ENCODE data around the gene PAAF1. TPM values are rescaled to one million over a fixed set of nuclear protein-coding genes. Genes with fewer than 3 reads are reported as not detected.

PAAF1 gene
- polyA plus RNA-seq, 4 donors: 9.2 to 31.7 (median 13.6) TPM

GRCh38 chr11:73889019-73889418, 12.2 kb downstream of the PAAF1 start:
- no peaks in the 10 kb centered on the region for H3K27me3 ChIP-seq (ENCODE audit: control insufficient read depth in 3 of 3, insufficient read depth in 3 of 3, low read length in 3 of 3)
- no peak overlapping the region for H3K27ac ChIP-seq (ENCODE audit: low read depth in 1 of 3, low read length in 2 of 3)
- no peak overlapping the region for H3K4me3 ChIP-seq (ENCODE audit: low read depth in 1 of 3, low read length in 3 of 3)
- FAIRE-seq (no peak), DNase-seq (no peak)
- 16 to 48% (median 19%) methylated on average over 1 of the region's 1 CpG for WGBS, 3 donors
- H3K36me3 ChIP-seq (ENCODE audit: control insufficient read depth in 3 of 3, insufficient read depth in 2 of 3, low read depth in 1 of 3, low read length in 3 of 3): peaks cover 4 to 33% (median 6%) of the 10 kb centered on the region in 3 donors
- H3K4me1 ChIP-seq (ENCODE audit: control insufficient read depth in 3 of 3, insufficient read depth in 2 of 3, low read depth in 1 of 3, low read length in 2 of 3): no peaks in the 10 kb centered on the region
- no peaks in the 10 kb centered on the region for H3K9me3 ChIP-seq (ENCODE audit: control insufficient read depth in 2 of 2, insufficient read depth in 1 of 2, low read depth in 1 of 2, low read length in 1 of 2)

GRCh38 chr11:73889536-73889935, 12.7 kb downstream of the PAAF1 start:
- DNase-seq (no peak), FAIRE-seq (no peak)
- Histone ChIP-seq H3K4me3 (ENCODE audit: low read depth in 1 of 3, low read length in 3 of 3) (no peak overlapping the region), H3K9me3 (ENCODE audit: control insufficient read depth in 2 of 2, insufficient read depth in 1 of 2, low read depth in 1 of 2, low read length in 1 of 2) (no peaks in the 10 kb centered on the region), H3K36me3 (ENCODE audit: control insufficient read depth in 3 of 3, insufficient read depth in 2 of 3, low read depth in 1 of 3, low read length in 3 of 3) (peaks cover 4 to 33% (median 6%) of the 10 kb centered on the region in 3 donors), H3K4me1 (ENCODE audit: control insufficient read depth in 3 of 3, insufficient read depth in 2 of 3, low read depth in 1 of 3, low read length in 2 of 3) (no peaks in the 10 kb centered on the region), H3K27ac (ENCODE audit: low read depth in 1 of 3, low read length in 2 of 3) (no peak overlapping the region), H3K27me3 (ENCODE audit: control insufficient read depth in 3 of 3, insufficient read depth in 3 of 3, low read length in 3 of 3) (no peaks in the 10 kb centered on the region)
- 91 to 97% (median 96%) methylated on average over 1 of the region's 1 CpG for WGBS, 3 donors

- Histone ChIP-seq H3K27ac (ENCODE audit: low read depth in 1 of 3, low read length in 2 of 3) (no peak overlapping the region), H3K36me3 (ENCODE audit: control insufficient read depth in 3 of 3, insufficient read depth in 2 of 3, low read depth in 1 of 3, low read length in 3 of 3) (peaks cover 4 to 27% (median 6%) of the 10 kb centered on the region in 3 donors), H3K27me3 (ENCODE audit: control insufficient read depth in 3 of 3, insufficient read depth in 3 of 3, low read length in 3 of 3) (no peaks in the 10 kb centered on the region), H3K4me1 (ENCODE audit: control insufficient read depth in 3 of 3, insufficient read depth in 2 of 3, low read depth in 1 of 3, low read length in 2 of 3) (no peaks in the 10 kb centered on the region), H3K4me3 (ENCODE audit: low read depth in 1 of 3, low read length in 3 of 3) (no peak overlapping the region), H3K9me3 (ENCODE audit: control insufficient read depth in 2 of 2, insufficient read depth in 1 of 2, low read depth in 1 of 2, low read length in 1 of 2) (no peaks in the 10 kb centered on the region)
- FAIRE-seq (no peak), DNase-seq (no peak)
- WGBS, 3 donors: 95 to 97% (median 97%) methylated on average over 3 of the region's 3 CpGs
These were observed 16.2 kb downstream of the PAAF1 start for GRCh38 chr11:73893041-73893440.

GRCh38 chr11:73894725-73895335, 18.0 kb downstream of the PAAF1 start:
- H3K27me3 ChIP-seq (ENCODE audit: control insufficient read depth in 3 of 3, insufficient read depth in 3 of 3, low read length in 3 of 3): no peaks in the 10 kb centered on the region
- H3K4me3 ChIP-seq (ENCODE audit: low read depth in 1 of 3, low read length in 3 of 3): no peak overlapping the region
- 94 to 99% (median 95%) methylated on average over 5 of the region's 5 CpGs for WGBS, 3 donors
- H3K9me3 ChIP-seq (ENCODE audit: control insufficient read depth in 2 of 2, insufficient read depth in 1 of 2, low read depth in 1 of 2, low read length in 1 of 2): no peaks in the 10 kb centered on the region
- no peak for DNase-seq
- H3K4me1 ChIP-seq (ENCODE audit: control insufficient read depth in 3 of 3, insufficient read depth in 2 of 3, low read depth in 1 of 3, low read length in 2 of 3): no peaks in the 10 kb centered on the region
- peaks cover 0 to 34% (median 4%) of the 10 kb centered on the region in 3 donors for H3K36me3 ChIP-seq (ENCODE audit: control insufficient read depth in 3 of 3, insufficient read depth in 2 of 3, low read depth in 1 of 3, low read length in 3 of 3)
- FAIRE-seq: no peak
- no peak overlapping the region for H3K27ac ChIP-seq (ENCODE audit: low read depth in 1 of 3, low read length in 2 of 3)

- FAIRE-seq (no peak), DNase-seq (no peak)
- 85 to 100% (median 96%) methylated on average over 1 of the region's 1 CpG for WGBS, 3 donors
- Histone ChIP-seq H3K27ac (ENCODE audit: low read depth in 1 of 3, low read length in 2 of 3) (no peak overlapping the region), H3K9me3 (ENCODE audit: control insufficient read depth in 2 of 2, insufficient read depth in 1 of 2, low read depth in 1 of 2, low read length in 1 of 2) (no peaks in the 10 kb centered on the region), H3K4me3 (ENCODE audit: low read depth in 1 of 3, low read length in 3 of 3) (no peak overlapping the region), H3K27me3 (ENCODE audit: control insufficient read depth in 3 of 3, insufficient read depth in 3 of 3, low read length in 3 of 3) (no peaks in the 10 kb centered on the region), H3K36me3 (ENCODE audit: control insufficient read depth in 3 of 3, insufficient read depth in 2 of 3, low read depth in 1 of 3, low read length in 3 of 3) (peaks cover 6 to 29% (median 8%) of the 10 kb centered on the region in 3 donors), H3K4me1 (ENCODE audit: control insufficient read depth in 3 of 3, insufficient read depth in 2 of 3, low read depth in 1 of 3, low read length in 2 of 3) (no peaks in the 10 kb centered on the region)
These were observed 25.5 kb downstream of the PAAF1 start for GRCh38 chr11:73902303-73902702.

- WGBS, 3 donors: 80 to 93% (median 84%) methylated on average over 4 of the region's 4 CpGs
- Histone ChIP-seq H3K4me3 (ENCODE audit: low read depth in 1 of 3, low read length in 3 of 3) (no peak overlapping the region), H3K27me3 (ENCODE audit: control insufficient read depth in 3 of 3, insufficient read depth in 3 of 3, low read length in 3 of 3) (no peaks in the 10 kb centered on the region), H3K9me3 (ENCODE audit: control insufficient read depth in 2 of 2, insufficient read depth in 1 of 2, low read depth in 1 of 2, low read length in 1 of 2) (no peaks in the 10 kb centered on the region), H3K27ac (ENCODE audit: low read depth in 1 of 3, low read length in 2 of 3) (no peak overlapping the region), H3K4me1 (ENCODE audit: control insufficient read depth in 3 of 3, insufficient read depth in 2 of 3, low read depth in 1 of 3, low read length in 2 of 3) (peaks cover 0 to 10% (median 0%) of the 10 kb centered on the region in 3 donors), H3K36me3 (ENCODE audit: control insufficient read depth in 3 of 3, insufficient read depth in 2 of 3, low read depth in 1 of 3, low read length in 3 of 3) (peaks cover 2 to 39% (median 4%) of the 10 kb centered on the region in 3 donors)
- FAIRE-seq: no peak
- no peak for DNase-seq
These were observed 30.4 kb downstream of the PAAF1 start for GRCh38 chr11:73907191-73907590.

- peak; percentile 62 to 74 for DNase-seq
- no peak for FAIRE-seq
- 54 to 80% (median 69%) methylated on average over 2 of the region's 2 CpGs for WGBS, 3 donors
- peaks cover 0 to 23% (median 0%) of the 10 kb centered on the region in 3 donors for H3K4me1 ChIP-seq (ENCODE audit: control insufficient read depth in 3 of 3, insufficient read depth in 2 of 3, low read depth in 1 of 3, low read length in 2 of 3)
- no peak overlapping the region for H3K4me3 ChIP-seq (ENCODE audit: low read depth in 1 of 3, low read length in 3 of 3)
- no peaks in the 10 kb centered on the region for H3K9me3 ChIP-seq (ENCODE audit: control insufficient read depth in 2 of 2, insufficient read depth in 1 of 2, low read depth in 1 of 2, low read length in 1 of 2)
- peak overlapping the region; percentile 38 to 77 (median 70) for H3K27ac ChIP-seq (ENCODE audit: low read depth in 1 of 3, low read length in 2 of 3)
- no peaks in the 10 kb centered on the region for H3K27me3 ChIP-seq (ENCODE audit: control insufficient read depth in 3 of 3, insufficient read depth in 3 of 3, low read length in 3 of 3)
- H3K36me3 ChIP-seq (ENCODE audit: control insufficient read depth in 3 of 3, insufficient read depth in 2 of 3, low read depth in 1 of 3, low read length in 3 of 3): peaks cover 4 to 54% (median 10%) of the 10 kb centered on the region in 3 donors
These were observed 35.2 kb downstream of the PAAF1 start for GRCh38 chr11:73912026-73912425.

GRCh38 chr11:73913472-73913871, 36.7 kb downstream of the PAAF1 start:
- H3K9me3 ChIP-seq (ENCODE audit: control insufficient read depth in 2 of 2, insufficient read depth in 1 of 2, low read depth in 1 of 2, low read length in 1 of 2): no peaks in the 10 kb centered on the region
- H3K27me3 ChIP-seq (ENCODE audit: control insufficient read depth in 3 of 3, insufficient read depth in 3 of 3, low read length in 3 of 3): no peaks in the 10 kb centered on the region
- no peak overlapping the region for H3K27ac ChIP-seq (ENCODE audit: low read depth in 1 of 3, low read length in 2 of 3)
- DNase-seq (no peak), FAIRE-seq (no peak)
- peaks cover 0 to 23% (median 0%) of the 10 kb centered on the region in 3 donors for H3K4me1 ChIP-seq (ENCODE audit: control insufficient read depth in 3 of 3, insufficient read depth in 2 of 3, low read depth in 1 of 3, low read length in 2 of 3)
- H3K4me3 ChIP-seq (ENCODE audit: low read depth in 1 of 3, low read length in 3 of 3): no peak overlapping the region
- H3K36me3 ChIP-seq (ENCODE audit: control insufficient read depth in 3 of 3, insufficient read depth in 2 of 3, low read depth in 1 of 3, low read length in 3 of 3): peaks cover 10 to 54% (median 10%) of the 10 kb centered on the region in 3 donors

- no peaks in the 10 kb centered on the region for H3K27me3 ChIP-seq (ENCODE audit: control insufficient read depth in 3 of 3, insufficient read depth in 3 of 3, low read length in 3 of 3)
- H3K27ac ChIP-seq (ENCODE audit: low read depth in 1 of 3, low read length in 2 of 3): no peak overlapping the region
- peak; percentile 38 to 81 for DNase-seq
- peaks cover 12 to 51% (median 15%) of the 10 kb centered on the region in 3 donors for H3K36me3 ChIP-seq (ENCODE audit: control insufficient read depth in 3 of 3, insufficient read depth in 2 of 3, low read depth in 1 of 3, low read length in 3 of 3)
- H3K4me1 ChIP-seq (ENCODE audit: control insufficient read depth in 3 of 3, insufficient read depth in 2 of 3, low read depth in 1 of 3, low read length in 2 of 3): peaks cover 0 to 23% (median 0%) of the 10 kb centered on the region in 3 donors
- H3K4me3 ChIP-seq (ENCODE audit: low read depth in 1 of 3, low read length in 3 of 3): no peak overlapping the region
- no peak for FAIRE-seq
- 31 to 68% (median 41%) methylated on average over 4 of the region's 4 CpGs for WGBS, 3 donors
- H3K9me3 ChIP-seq (ENCODE audit: control insufficient read depth in 2 of 2, insufficient read depth in 1 of 2, low read depth in 1 of 2, low read length in 1 of 2): no peaks in the 10 kb centered on the region
These were observed 37.5 kb downstream of the PAAF1 start for GRCh38 chr11:73914284-73914683.

All from small intestine (tissue), 7 donors.